HuH-7.5 (cell line): ENCODE data around the gene WIPF2.
"Not testable (repeated sequence)": the region's sequence is repeated elsewhere in the genome, so short reads cannot be mapped to it uniquely, and the experiment has no call there.

Experiments
- DNase-seq: peaks from one replicate; pipeline ENCODE4 v3.0.0; 2011; ENCODE audit warnings: low spot score

WIPF2 gene

DNA sequence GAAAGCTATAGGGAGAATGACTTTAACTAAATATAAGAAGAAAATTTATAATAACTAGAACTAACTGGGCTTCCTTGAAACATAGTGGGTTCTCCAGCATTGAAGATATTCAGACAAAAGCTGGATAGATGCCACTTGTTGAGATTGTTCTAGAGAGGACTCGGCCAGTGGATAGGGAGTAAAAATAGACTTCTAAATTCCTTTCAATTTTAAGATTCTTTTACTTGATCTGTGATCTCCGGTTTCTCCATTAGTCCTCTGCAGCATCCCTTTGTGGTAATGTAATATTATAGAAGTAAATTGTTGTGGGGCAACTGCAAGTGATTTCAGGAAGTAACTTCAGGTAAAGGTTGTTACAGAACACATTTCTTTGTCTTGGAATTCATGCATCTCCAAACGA lies 79.6 kb downstream of the WIPF2 start:
- DNase-seq = no peak

DNA sequence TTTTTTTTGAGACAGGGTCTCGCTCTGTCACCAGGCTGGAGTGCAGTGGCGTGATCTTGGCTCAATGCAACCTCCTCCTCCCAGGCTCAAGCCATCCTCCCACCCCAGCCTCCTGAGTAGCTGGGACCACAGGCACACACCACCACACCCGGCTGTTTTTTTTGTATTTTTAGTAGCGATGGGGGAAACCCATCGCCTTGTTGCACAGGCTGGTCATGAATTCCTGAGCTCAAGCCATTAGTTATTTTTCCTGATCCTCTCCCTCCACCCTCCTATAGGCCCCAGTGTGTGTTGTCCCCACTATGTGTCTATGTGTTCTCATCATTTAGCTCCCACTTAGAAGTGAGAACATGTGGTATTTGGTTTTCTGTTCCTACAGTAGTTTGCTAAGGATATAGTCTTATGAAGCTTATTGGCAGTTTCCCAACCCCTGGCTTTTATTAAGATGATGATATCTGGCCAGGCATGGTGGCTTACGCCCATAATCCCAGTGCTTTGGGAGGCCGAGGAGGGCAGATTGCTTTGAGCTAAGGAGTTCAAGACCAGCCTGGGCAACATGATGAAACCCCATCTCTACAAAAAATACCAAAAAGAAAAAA lies 80.2 kb downstream of the WIPF2 start:
- DNase-seq = not testable (repeated sequence)

DNA sequence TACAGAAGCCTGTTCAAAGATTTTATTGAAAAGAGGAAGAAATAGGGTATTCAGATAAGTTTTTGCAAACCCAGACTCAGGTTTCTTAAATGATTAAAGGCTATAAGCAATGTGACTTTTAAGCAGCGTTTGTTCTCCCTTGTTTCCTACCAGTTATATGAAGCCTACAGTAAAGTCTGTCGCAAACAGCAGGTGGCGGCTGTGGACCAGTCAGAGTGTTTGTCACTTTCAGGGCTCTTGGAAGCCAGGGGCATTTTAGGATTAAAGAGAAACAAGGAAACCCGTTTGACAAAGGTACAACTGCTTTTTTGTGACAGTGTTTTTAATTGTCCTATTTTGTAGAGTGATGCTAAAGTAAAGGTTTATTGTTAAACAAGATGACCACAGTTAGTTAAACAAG lies 82.2 kb downstream of the WIPF2 start:
- no peak for DNase-seq

DNA sequence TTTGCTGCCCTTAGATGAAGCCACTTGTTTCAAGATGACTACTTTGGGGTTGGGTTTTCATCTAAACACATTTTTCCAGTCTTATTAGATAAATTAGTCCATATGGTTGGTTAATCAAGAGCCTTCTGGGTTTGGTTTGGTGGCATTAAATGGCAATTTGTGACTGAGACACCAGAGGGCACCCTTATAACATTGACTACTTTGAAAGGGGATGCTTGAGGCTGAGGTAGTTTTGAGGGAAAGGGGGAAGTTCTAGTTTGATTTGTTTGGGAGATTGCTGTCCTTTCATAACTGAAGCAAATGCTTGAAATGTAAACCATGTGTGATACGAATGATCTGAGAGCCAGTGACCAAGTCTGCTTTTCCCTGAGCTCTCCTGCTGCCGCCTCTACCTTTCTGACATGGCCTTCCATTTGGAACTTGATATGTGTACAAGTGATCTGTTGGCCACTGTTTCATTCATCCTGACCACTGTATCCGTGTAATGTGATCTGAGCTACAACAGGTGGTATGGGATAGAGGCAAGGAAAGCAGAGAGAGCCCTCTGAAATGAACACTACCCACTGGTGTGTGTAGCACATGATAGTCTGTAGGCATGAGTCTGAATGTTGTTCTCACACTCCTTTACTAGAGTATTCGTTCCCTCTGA lies 84.0 kb downstream of the WIPF2 start:
- no peak for DNase-seq

DNA sequence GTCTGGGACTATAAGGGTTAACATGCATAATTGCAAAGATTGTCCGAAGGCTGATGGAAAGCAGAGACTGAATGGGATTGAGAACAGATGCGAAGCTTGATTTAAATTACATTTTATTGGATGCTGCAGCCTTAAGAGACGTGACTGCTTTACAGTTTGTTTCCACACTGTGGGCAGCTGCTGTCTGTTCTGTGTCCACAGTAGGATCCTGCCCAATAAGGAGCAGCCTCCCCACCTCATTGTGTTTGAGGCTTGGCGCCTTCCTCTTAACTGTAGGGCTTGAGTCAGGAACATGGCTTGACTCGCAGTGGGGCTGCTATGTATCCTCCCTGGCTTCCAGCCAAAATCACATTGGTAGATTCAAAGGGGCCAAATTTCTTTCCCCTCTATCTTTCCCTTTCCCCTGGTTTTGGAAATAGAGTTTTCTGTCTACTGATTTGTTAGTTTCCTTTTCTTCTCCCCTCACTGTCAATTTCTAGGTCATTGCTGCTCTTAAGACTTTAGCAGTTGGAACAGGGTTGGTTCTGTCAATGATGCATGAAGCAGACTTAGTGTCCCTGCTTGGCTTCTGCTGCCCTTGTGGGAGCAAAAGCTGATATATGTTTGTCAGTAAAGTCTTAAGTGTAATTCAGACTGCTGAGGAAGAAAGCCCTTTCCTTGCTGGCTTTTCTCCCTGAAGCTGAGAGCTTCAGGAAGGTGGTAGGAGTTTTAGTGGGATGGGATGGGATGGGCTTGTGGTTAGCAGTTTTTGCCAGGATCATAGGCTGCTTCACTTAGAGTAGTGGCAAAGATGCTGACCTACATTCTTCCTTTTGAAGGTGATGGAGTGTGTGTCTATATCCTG lies 84.8 kb downstream of the WIPF2 start:
- no peak for DNase-seq

DNA sequence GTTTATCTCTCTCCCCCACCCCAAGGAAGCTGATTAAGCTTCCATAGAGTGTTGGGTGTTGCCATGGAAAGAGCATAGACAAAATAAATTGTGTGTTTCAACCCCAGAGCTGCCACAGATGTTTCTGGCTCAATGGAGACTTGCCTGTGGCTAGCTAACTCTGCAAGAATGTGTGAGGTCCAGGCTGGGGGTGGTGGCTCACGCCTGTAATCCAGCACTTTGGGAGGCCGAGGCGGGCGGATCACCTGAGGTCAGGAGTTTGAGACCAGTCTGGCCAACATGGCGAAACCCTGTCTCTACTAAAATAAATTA lies 85.4 kb downstream of the WIPF2 start:
- not testable (repeated sequence) for DNase-seq

DNA sequence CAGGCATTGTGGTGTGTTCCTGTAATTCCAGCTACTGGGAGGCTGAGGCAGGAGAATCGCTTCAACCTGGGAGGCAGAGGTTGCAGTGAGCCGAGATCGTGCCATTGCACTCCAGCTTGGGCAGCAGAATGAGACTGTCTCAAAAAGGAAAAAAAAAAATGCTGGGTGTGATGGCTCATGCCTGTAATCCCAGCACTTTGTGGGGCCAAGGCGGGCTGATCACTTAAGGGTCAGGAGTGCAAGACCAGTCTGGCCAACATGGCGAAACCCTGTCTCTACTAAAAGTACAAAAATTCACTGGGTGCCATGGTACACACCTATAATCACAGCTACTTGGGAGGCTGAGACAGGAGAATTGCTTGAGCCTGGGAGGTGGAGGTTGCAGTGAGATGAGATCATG lies 85.8 kb downstream of the WIPF2 start:
- not testable (repeated sequence) for DNase-seq

DNA sequence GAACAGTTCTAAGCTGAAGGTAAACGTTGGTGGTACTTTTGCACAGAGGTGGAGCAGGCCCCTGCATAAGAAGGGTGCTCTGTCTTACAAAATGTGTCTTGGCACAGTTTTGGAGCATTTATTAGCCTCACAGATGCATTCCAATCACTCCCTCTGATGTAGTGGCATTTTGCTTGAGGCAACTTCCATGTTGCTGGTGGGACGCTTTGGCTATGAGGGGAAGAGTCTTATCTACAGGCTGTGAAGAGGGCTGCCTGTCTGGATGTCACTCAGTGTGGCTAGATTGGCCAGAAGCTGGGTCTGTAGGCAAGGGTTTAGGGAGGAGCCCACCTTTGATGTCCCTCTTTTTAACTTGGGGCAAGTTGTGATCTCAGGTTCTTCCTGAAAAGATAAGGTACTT lies 87.3 kb downstream of the WIPF2 start:
- no peak for DNase-seq

DNA sequence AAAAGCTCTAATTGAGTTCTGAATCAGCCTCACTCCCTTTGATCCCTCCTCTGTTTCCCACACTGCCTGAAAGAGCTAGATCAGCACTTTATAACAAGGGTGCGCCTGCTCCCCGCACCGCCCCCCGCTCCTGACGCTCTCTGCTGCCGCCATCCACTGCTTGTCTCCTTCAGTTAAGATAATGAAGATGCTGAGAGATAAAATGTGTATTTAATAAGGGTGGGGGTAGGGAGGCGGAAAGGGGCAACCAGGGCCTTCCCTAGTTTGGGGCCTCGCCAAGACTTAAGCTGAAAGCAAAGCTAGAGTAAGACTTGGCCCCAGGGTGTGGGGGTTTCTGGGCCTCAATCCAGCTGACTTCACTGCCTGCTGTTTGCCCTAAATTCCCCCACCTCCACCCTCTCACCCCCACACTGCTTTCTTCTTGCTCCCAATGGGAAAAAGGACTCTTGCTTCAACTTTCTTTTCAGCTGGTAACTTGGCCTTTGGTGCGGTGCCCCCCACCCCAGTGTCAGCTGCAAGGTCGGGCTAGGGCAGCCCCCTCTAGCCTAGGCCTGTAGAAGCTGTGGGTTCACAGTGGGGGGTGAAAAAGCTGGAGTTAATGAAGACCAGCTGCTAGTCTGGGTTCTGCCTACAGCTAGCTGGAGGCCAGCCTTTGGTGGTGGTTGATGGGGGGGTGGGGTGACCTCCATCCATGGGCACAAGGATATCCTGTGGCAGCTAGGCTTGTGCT lies 88.1 kb downstream of the WIPF2 start:
- DNase-seq = no peak

DNA sequence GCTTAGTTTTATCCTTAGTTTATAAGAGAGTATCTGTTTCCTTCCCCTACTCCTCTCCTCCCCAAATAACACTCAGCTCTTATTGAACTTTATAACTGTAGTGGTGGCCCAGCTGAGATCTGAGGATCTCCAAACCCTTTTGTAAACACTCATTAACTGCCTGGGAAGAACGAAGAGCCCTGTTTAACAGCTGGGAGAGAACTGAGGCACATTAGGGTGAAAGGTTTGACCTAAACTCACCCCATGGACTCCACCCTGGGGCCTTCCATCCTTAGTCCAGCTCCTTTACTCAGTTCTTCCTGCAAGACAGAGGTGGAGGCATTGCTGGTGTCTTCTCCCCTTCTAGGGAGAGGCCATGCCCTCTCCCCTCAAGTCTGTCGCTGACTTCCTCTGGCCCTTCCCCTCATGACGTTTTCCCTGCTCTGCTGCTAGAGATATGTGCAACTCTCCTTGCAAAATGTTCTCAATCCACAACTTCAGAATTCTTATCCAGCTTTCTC lies 88.7 kb downstream of the WIPF2 start:
- no peak for DNase-seq

DNA sequence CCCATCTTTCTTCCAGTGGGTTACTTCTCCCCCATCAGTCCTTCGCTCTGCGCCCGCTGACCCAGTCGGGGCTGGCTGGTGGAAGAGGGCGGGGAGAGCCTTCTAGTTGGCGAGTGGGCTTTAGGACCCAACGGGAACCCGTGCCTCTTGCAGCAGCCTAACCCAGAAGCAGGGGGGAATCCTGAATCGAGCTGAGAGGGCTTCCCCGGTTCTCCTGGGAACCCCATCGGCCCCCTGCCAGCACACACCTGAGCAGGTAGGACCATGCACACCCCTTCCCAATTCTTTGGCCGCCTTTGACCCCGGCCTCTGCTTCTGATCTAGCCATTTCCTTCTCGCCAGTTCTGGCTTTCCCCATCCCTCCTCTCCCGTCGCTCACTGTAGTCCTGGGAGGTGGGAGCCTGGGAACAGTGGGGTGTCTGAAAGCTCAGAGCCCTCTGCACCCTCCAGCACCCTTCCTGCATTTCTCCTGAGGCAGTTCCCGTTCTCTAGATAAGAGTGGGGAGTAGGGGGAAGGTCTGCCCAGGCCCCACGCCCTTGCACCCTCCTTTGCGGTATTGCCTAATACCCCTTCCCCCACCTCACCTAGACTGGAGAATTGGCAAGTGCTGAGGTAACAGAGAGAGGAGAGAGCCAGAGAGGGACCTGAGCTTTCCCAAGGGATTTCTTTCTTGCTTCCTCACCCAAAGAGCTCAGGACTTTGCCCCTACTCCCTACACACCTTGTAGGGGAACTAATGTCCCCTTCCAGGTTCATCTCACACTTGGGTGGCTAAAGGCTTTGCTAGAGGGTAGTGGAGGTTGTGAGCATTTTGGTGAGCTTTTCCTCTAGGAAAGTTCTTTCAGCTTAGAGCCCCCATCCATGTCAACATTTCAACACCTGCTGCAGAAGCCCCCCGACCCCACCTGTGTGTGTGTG lies 90.2 kb downstream of the WIPF2 start, which contains the start of gene RARA:
RARA (plus strand) TSS at position 150 of the 918 bp plus-strand sequence. CDS start 22,039 bp downstream, outside the sequence.
- no peak for DNase-seq

DNA sequence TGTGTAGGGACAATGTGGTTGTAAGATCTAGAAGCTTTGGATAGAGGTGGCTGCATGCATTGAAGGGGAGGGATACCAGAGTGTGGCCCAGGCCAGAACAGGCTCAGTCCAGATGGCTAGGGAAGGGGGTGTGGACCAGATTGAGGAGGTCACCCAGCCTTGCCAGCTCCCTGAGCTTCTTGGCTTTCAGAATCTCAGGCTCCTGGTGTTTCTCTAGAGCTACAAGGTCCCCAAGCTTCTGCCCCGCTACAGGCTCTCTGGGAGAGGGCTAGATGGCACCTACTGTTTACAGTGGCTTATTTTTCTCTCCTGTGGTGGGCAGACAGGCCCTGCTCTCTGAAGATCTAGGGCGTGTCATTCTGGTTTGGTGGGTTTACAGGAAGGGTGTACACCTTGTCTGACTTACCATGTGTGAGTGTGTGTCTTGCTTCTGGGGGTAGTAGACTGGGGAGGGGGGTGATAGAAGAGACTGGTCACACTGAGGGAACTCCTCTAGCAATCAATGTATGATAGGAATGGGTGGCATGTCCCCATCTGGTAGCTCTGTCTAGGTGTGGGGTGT lies 90.9 kb downstream of the WIPF2 start:
- no peak for DNase-seq

DNA sequence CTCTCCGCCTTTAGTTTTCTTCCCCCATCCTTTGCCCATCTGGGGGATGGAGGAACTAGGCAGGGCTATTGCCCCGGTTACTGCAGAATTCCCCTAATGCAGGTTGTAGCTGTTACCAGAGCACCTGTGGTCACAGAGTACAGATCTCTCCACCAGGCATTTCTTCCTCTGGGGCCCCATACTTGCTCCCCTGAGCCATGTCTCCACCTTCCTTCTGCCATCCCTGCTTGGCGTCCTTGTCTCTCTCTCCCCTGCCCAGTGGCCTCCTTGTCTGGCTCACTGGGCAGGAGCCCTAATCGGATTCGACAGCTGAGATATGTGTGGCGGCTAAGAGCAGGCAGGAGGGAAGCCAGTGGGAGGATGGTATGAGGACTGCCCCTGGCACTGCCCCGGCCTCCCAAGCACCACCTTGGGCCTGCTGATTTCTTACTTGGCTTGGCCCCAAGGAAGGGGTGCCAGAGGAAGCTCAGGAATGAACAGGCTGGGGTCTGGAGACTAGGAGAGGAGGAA lies 91.8 kb downstream of the WIPF2 start:
- no peak for DNase-seq

DNA sequence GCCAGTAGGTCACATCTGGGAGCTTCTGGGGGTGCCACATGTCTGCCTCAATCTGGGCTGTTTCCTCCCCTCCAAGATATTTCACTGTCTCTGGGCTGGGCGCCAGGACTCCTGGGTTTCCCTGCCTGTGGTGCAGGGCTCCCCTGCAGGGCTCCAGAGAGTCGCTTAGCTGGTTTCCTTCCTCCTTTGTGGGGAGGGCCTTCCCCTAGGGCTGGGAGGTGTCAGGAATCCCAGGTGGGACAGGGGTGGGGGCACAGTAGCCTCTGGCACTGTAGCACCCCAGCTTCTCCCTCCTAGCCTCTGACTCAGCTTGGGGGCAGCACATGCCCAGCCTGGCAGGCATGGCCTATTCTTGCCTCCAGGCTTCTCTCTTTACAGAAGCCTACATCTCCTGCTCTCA lies 92.5 kb downstream of the WIPF2 start:
- no peak for DNase-seq

DNA sequence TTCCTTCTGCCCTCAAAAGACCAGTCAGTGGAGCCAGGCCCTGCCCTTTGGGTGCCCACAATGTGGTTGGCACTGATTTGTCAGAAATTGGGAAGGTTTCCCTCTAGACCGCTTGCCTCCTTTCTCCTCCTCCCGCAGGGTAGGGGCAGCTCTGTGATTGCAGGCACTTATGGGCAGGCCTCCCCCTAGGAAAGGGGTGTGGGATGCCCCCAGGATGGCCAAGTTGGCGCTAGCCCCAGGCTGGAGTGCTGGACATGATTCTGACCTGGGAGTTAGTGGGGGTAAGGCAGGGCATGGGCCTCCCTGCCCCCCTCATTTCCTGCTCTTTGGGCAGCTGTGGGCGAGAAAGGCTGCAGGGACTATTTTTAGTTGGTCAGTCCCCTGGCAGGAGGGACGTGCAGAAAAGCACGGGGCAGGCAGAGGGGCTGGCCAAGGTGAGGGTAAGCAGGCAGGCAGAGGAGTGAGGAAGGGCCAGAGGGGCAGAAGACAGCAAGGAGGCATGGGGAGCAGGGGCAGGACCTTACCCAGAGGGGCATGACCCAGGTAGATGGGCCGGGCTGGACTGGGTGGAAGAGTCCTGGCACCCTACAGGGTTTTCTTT lies 93.1 kb downstream of the WIPF2 start:
- no peak for DNase-seq

DNA sequence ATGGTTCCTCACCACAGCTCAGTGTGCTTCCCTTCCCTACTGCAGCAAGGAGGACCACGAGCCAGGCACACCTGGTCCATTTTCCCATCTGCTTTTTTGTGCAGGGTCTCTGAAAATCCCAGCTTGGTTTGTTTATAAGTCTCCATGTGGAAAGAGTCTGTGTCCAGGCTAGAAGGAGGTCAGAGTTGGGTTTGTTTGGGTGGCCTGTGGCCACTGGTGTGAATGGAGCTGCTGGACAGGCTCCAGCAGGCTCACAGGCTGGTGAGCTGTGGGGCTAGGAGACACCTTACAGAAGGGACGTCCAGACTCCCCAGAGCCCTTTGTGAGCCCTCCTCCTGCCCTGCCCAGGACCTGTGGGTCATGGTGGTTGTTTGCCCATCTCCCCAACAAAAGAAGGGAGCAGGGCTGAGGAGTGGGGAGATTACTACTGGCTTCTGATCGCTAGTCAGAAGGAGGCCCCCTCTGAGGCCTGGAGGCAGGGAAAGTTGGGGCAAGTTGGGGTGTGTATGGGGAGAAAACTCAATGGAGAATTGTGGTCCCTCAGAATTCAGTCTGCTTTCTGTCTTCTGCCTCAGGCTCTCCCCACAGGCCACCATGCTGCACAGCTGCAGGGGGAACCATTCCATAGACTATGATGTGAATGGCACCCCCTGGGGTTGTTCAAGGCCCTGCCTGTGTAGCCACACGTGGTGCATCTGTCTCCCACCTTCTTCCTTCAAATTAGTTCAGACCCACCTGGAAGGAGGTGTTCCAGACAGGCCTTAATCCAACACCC lies 94.0 kb downstream of the WIPF2 start:
- no peak for DNase-seq

DNA sequence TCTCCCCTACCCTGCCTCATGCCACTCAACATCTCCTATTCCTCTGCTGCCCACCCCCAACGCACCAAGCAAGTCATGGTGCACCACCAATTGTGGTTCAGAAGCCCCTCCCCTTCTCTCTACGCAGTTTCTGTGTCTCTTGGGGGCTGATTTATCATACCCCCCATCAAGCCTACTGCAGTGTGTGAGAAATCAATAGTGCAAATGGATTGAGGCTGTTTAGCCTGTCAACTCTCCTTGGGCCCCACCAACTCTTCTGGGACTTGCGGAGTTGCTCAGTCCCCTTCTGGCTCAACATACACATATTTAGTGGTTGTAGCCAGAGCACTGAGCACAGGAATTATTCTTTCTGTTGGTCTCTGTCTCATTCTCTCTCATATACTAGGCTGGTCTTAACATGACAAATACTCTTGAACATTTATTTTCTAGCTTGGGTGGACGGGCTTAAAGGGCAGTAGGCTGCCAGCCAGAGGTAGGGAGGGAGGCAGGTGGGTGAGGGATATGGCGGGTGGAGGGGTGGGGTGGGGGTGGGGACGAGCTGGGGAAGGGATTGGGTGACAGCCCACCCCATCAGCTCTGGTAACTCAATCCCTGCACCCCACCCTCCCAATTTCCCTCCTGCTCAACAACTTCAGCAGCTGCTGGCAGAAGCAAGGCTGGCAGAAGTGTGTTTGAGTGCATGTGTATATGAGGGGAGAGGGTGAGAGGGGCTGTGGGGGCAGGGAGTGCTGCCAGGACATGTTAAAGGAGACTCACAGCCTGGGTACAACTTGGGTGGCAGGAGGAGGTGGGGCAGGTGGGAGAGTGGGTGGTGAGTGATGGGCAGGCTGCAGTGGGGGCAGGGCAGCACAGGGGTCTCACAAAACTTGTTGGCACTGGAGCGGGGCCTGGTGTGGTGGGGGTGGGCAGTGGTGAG lies 94.8 kb downstream of the WIPF2 start:
- DNase-seq = no peak

DNA sequence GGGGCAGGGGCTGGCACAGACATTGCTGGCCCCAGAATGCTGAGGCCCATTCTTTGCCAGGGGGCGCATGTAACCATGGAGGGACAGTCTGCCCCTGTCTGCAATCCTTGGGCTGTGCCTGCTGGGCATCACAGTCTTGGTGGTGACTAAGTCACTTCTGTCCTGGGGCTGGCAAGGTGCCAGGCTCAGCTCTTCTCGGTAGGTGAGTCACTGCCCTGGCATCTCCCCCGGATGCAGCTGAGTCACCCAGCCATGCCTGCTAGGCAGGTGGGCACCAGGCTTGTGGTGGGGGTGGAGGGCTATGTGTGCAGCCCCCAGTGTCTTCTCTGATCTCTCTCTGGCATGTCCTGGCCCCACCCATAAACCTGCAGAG lies 95.5 kb downstream of the WIPF2 start:
- DNase-seq = no peak

DNA sequence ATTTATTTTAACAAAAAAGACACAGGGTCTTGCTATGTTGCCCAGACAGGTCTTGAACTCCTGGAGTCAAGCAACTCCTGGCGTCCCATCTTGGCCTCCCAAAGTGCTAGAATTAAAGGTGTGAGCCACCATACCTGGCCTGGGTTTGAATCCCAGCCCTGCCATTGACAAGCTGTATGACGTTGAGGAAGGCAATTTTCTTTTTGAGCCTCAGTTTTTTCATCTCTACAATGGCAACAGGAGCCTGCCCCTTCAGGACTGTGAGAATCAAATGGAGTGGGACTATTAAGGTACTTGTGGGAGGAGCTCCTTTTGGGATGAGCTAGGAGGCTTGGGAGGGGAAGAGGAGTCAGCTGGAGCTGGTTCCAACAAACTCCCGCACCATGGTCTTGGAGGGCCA lies 96.1 kb downstream of the WIPF2 start:
- DNase-seq = no peak
